Cardiac fibroblast (primary cell): ENCODE measurements around the gene CLEC4F.
"Not testable (repeated sequence)": the region's sequence is repeated elsewhere in the genome, so short reads cannot be mapped to it uniquely, and the experiment has no call there.

Source experiments
- DNase-seq, 2 donors: peaks; one replicate each; pipeline versions ENCODE4 v3.0.0 to v3.0.0-alpha.2; 2010; ENCODE audit warnings: low read depth in 2 of 2
- H3K4me3 ChIP-seq, 2 donors: replicated peaks in 1 of 2; 1 replicate in 1 of 2; 2 replicates in 1 of 2; pipeline ENCODE4 v1.5.1; 2011; ENCODE audit warnings: low read depth in 2 of 2, low read length in 2 of 2, mild to moderate bottlenecking in 2 of 2, moderate library complexity in 1 of 2
- CTCF ChIP-seq: IDR thresholded peaks from one replicate; pipeline ENCODE4 v1.5.1; 2011; ENCODE audit warnings: low read depth, mild to moderate bottlenecking, low read length, inconsistent platforms

CLEC4F gene

DNA sequence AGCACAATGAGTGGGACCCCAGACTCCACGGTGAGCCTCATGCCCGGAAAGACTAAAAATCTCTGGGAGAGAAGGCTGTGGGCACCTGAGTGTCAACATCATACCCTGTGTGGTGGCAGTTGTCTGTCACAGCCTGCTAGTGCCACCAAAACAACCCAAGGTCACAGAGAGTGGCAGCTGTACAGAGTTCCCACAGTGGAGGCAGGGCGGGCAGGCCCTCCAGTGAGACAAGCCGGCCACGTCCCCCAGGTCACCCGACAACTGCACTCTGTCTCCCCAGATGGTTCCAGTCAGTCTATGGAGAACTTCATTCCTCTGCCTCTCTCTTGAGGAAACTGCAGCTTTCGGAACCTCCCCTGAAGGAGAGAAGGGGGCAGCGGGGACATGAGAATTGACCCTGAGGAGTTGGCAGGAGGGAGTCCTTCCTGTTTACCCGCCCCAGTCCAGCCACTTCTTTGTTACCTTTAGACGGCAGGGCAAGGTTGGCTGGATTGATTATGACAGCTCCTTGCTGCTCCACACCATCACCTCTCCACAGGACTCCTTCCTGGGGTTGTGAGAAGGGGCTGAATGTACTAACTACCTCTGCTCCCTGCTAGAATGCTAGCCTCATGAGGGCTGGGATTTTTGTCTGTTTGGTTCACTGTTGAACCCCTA, 18.7 kb downstream of the CLEC4F start:
- no peak for DNase-seq
- no peak for TF ChIP-seq CTCF
- no peak overlapping the region for H3K4me3 ChIP-seq

GRCh38 chr2:70799706-70800105, 20.7 kb downstream of the CLEC4F start:
- DNase-seq: no peak
- H3K4me3 ChIP-seq: no peak overlapping the region
- no peak for TF ChIP-seq CTCF

DNA sequence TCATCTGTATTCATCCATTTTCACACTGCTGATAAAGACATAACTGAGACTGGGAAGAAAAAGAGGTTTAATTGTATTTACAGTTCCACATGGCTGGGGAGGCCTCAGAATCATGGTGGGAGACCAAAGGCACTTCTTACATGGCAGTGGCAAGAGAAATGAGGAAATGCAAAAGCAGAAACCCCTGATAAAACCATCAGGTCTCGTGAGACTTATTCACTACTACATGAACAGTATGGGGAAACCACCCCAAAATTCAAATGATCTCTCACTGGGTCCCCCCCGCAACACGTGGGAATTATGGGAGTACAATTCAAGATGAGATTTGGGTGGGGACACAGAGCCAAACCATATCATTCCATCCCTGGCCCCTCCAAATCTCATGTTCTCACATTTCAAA, 22.4 kb downstream of the CLEC4F start:
- H3K4me3 ChIP-seq, DNase-seq: not testable (repeated sequence)

DNA sequence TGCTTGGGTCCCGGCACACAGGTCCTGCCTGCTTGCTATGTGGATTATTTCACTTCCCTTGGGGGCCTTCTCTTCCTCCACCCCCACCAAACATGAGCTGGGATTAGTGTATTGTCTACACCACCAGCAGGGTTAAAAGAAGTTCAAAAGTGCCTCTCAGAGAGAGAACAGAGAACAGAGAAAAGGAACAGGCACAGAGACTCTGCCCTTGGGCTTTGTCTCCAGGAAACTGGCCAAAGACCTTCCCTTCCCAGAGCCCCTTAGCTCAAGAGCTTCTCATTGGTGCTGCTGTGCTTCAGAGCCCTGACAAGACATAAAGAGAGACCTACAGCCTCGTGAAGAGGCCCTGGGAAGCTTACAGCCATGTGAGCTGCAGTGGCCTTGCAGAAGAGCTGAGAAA, 22.9 kb downstream of the CLEC4F start:
- H3K4me3 ChIP-seq: no peak overlapping the region
- no peak for DNase-seq
- no peak for TF ChIP-seq CTCF

DNA sequence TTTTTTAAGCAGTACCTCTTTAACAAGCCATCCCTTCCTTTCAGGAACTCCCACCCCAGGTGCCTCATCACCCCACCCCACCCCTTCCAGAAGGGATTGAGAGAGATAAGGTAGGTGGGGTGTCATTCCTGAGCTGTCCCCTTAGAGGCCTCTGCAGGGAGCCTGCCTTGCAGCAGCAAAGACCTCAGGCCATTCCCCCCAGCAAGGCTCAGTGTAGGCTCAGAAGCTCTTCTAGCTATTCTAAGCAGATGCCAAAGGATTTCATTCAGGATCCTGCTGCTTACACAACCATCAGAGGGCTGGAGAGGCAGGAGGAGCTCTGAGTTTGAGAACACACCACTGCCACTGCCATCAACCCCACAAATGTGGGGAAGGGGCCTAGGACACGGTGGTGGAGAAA, 24.1 kb downstream of the CLEC4F start:
- no peak for DNase-seq
- TF ChIP-seq CTCF: no peak
- no peak overlapping the region for H3K4me3 ChIP-seq

- H3K4me3 ChIP-seq: no peak overlapping the region
- TF ChIP-seq CTCF: no peak
- no peak for DNase-seq
These were observed 25.0 kb downstream of the CLEC4F start for GRCh38 chr2:70795164-70795995.

- DNase-seq: no peak
- TF ChIP-seq CTCF: no peak
- H3K4me3 ChIP-seq: no peak overlapping the region
These were observed 26.9 kb downstream of the CLEC4F start for GRCh38 chr2:70793450-70793849.
